ENCODE results near the gene TREML1.

Gene TREML1

GRCh38 chr6:41181566-41181965 is 27.4 kb upstream of the TREML1 start:
- Histone ChIP-seq H3K36me3 (no peaks in the 10 kb centered on the region), H3K9me3 (no peaks in the 10 kb centered on the region), H3K4me3 (ENCODE audit: low read depth, low read length) (no peak overlapping the region), H3K27me3 (peaks cover 5% of the 10 kb centered on the region), H3K4me1 (no peaks in the 10 kb centered on the region)
- no peak for DNase-seq
- TF ChIP-seq CTCF (IDR thresholded peaks at IDR 0.05; ENCODE audit: low read depth, low read length): no peak

- no peak for TF ChIP-seq CTCF (IDR thresholded peaks at IDR 0.05; ENCODE audit: low read depth, low read length)
- H3K27me3 ChIP-seq: peaks cover 5% of the 10 kb centered on the region
- no peaks in the 10 kb centered on the region for H3K9me3 ChIP-seq
- H3K4me3 ChIP-seq (ENCODE audit: low read depth, low read length): no peak overlapping the region
- H3K36me3 ChIP-seq: no peaks in the 10 kb centered on the region
- H3K4me1 ChIP-seq: no peaks in the 10 kb centered on the region
- no peak for DNase-seq
These were observed 25.0 kb upstream of the TREML1 start for GRCh38 chr6:41179163-41179562.

- Histone ChIP-seq H3K36me3 (no peaks in the 10 kb centered on the region), H3K27me3 (peaks cover 5% of the 10 kb centered on the region), H3K4me3 (ENCODE audit: low read depth, low read length) (no peak overlapping the region), H3K9me3 (no peaks in the 10 kb centered on the region), H3K4me1 (no peaks in the 10 kb centered on the region)
- DNase-seq: no peak
- TF ChIP-seq CTCF (IDR thresholded peaks at IDR 0.05; ENCODE audit: low read depth, low read length): no peak
These were observed 23.5 kb upstream of the TREML1 start for GRCh38 chr6:41177695-41178094.

GRCh38 chr6:41177287-41177686 is 23.1 kb upstream of the TREML1 start:
- DNase-seq: no peak
- no peaks in the 10 kb centered on the region for H3K4me1 ChIP-seq
- H3K9me3 ChIP-seq: no peaks in the 10 kb centered on the region
- peaks cover 5% of the 10 kb centered on the region for H3K27me3 ChIP-seq
- no peaks in the 10 kb centered on the region for H3K36me3 ChIP-seq
- no peak for TF ChIP-seq CTCF (IDR thresholded peaks at IDR 0.05; ENCODE audit: low read depth, low read length)
- H3K4me3 ChIP-seq (ENCODE audit: low read depth, low read length): no peak overlapping the region

GRCh38 chr6:41176189-41176588 is 22.0 kb upstream of the TREML1 start:
- Histone ChIP-seq H3K27me3 (peaks cover 5% of the 10 kb centered on the region), H3K4me1 (no peaks in the 10 kb centered on the region), H3K9me3 (no peaks in the 10 kb centered on the region), H3K36me3 (no peaks in the 10 kb centered on the region), H3K4me3 (ENCODE audit: low read depth, low read length) (no peak overlapping the region)
- DNase-seq: no peak
- no peak for TF ChIP-seq CTCF (IDR thresholded peaks at IDR 0.05; ENCODE audit: low read depth, low read length)

- no peaks in the 10 kb centered on the region for H3K9me3 ChIP-seq
- TF ChIP-seq CTCF (IDR thresholded peaks at IDR 0.05; ENCODE audit: low read depth, low read length): no peak
- H3K27me3 ChIP-seq: peaks cover 5% of the 10 kb centered on the region
- no peaks in the 10 kb centered on the region for H3K36me3 ChIP-seq
- H3K4me1 ChIP-seq: no peaks in the 10 kb centered on the region
- H3K4me3 ChIP-seq (ENCODE audit: low read depth, low read length): no peak overlapping the region
- DNase-seq: no peak
These were observed 20.9 kb upstream of the TREML1 start for GRCh38 chr6:41175084-41175483.
